ENCODE results near the gene COP1. TPM values are rescaled to one million over a fixed set of nuclear protein-coding genes. Genes with fewer than 3 reads are reported as not detected.
"Not testable (repeated sequence)": the region's sequence is repeated elsewhere in the genome, so short reads cannot be mapped to it uniquely, and the experiment has no call there.

COP1 gene
- total RNA-seq, 1 donor from 2014 or later = 70.0 TPM

DNA sequence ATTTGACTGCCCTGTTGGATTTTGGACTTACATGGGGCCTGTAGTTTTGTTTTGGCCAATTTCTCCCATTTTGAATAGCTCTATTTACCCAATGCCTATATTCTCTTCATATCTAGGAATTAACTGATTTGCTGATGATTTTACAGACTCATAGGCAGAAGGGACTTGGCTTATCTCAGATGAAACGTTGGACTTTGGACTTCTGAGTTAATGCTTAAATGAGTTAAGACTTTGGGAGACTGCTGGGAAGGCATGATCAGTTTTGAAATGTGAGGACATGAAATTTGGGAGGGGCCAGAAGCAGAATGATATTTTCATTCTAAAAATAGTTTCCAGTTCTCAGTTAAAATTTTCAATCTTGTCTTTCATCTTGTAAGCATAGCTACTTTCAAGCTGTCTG, 222.3 kb downstream of the COP1 start:
- TF ChIP-seq, protein P1, sequence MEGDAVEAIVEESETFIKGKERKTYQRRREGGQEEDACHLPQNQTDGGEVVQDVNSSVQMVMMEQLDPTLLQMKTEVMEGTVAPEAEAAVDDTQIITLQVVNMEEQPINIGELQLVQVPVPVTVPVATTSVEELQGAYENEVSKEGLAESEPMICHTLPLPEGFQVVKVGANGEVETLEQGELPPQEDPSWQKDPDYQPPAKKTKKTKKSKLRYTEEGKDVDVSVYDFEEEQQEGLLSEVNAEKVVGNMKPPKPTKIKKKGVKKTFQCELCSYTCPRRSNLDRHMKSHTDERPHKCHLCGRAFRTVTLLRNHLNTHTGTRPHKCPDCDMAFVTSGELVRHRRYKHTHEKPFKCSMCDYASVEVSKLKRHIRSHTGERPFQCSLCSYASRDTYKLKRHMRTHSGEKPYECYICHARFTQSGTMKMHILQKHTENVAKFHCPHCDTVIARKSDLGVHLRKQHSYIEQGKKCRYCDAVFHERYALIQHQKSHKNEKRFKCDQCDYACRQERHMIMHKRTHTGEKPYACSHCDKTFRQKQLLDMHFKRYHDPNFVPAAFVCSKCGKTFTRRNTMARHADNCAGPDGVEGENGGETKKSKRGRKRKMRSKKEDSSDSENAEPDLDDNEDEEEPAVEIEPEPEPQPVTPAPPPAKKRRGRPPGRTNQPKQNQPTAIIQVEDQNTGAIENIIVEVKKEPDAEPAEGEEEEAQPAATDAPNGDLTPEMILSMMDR (IDR thresholded peaks at IDR 0.05; ENCODE audit: insufficient read depth, low read length, severe bottlenecking) = no peak
- no peak for DNase-seq (ENCODE audit: low read depth)
- Histone ChIP-seq H3K4me3 (ENCODE audit: low read depth, low read length) (no peak overlapping the region), H3K36me3 (ENCODE audit: control insufficient read depth, insufficient read depth, low read length) (peaks cover 7% of the 10 kb centered on the region), H3K27me3 (ENCODE audit: control insufficient read depth, insufficient read depth, low read length) (no peaks in the 10 kb centered on the region)
- FAIRE-seq = no peak

DNA sequence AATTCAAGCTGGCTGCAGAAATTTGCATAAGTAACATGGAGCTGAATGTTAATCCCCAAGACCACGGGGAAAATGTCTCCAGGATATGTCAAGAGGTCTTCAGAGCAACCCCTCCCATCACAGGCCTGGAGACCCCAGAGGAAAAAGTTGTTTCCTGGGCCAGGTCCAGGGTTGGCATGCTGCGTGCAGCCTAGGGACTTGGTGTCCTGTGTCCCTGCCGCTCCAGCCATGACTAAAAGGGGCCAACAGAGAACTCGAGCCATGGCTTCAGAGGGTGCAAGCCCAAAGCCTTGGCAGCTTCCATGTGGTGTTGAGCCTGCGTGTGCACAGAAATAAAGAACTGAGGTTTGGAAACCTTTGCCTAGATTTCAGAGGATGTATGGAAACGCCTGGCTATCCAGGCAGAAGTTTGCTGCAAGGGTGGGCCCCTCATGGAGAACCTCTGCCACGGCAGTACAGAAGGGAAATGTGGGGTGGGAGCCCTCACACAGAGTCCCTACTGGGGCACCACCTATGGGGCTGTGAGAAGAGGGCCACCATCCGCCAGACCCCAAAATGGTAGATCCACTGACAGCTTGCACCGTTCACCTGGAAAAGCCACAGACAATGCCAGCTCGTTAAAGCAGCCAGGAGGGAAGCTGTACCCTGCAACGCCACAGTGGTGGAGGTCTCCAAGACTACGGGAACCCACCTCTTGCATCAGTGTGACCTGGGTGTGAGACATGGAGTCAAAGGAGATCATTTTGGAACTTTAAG, 222.9 kb downstream of the COP1 start:
- Histone ChIP-seq H3K4me3 (ENCODE audit: low read depth, low read length) (no peak overlapping the region), H3K36me3 (ENCODE audit: control insufficient read depth, insufficient read depth, low read length) (peaks cover 7% of the 10 kb centered on the region), H3K27me3 (ENCODE audit: control insufficient read depth, insufficient read depth, low read length) (no peaks in the 10 kb centered on the region)
- TF ChIP-seq, protein P1 (IDR thresholded peaks at IDR 0.05; ENCODE audit: insufficient read depth, low read length, severe bottlenecking) = no peak
- DNase-seq (ENCODE audit: low read depth) (no peak), FAIRE-seq (no peak)

DNA sequence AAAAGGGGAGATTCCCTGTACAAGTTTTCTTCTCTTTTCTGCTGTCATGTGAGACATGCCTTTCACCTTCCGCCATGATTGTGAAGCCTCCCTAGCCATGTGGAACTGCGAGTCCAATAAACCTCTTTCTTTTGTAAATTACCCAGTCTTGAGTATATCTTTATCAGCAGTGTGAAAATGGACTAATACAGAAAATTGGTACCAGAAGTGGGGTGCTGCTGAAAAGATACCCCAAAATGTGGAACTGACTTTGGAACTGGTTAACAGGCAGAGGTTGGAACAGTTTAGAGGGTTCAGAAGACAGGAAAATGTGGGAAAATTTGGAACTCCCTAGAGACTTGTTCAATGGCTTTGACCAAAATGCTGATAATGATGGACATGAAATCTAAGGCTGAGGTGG, 223.7 kb downstream of the COP1 start:
- H3K27me3 ChIP-seq (ENCODE audit: control insufficient read depth, insufficient read depth, low read length); H3K4me3 ChIP-seq (ENCODE audit: low read depth, low read length); DNase-seq (ENCODE audit: low read depth); FAIRE-seq; H3K36me3 ChIP-seq (ENCODE audit: control insufficient read depth, insufficient read depth, low read length): not testable (repeated sequence)

DNA sequence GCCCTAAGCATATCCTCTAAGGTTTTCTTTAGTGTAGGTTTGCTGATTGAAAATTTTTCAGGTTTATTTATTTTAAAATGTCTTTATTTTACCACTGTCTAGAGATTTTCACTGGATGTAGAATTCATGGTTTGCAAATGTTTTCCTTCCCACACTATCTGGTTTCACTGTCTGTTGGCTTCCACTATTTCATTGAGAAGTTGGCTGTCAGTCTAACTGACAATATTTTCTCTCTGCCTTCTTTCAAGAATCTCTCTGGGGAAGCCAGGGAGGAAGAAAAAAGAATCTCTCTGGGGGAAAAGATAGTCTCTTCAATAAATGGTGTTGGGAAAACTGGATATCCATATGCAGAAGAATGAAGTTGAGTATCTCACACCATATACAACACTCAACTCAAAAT, 226.0 kb downstream of the COP1 start:
- TF ChIP-seq, protein P1 (IDR thresholded peaks at IDR 0.05; ENCODE audit: insufficient read depth, low read length, severe bottlenecking) = no peak
- H3K27me3 ChIP-seq (ENCODE audit: control insufficient read depth, insufficient read depth, low read length) = no peaks in the 10 kb centered on the region
- DNase-seq (ENCODE audit: low read depth) (no peak), FAIRE-seq (no peak)
- H3K36me3 ChIP-seq (ENCODE audit: control insufficient read depth, insufficient read depth, low read length) = peaks cover 5% of the 10 kb centered on the region
- H3K4me3 ChIP-seq (ENCODE audit: low read depth, low read length) = no peak overlapping the region

DNA sequence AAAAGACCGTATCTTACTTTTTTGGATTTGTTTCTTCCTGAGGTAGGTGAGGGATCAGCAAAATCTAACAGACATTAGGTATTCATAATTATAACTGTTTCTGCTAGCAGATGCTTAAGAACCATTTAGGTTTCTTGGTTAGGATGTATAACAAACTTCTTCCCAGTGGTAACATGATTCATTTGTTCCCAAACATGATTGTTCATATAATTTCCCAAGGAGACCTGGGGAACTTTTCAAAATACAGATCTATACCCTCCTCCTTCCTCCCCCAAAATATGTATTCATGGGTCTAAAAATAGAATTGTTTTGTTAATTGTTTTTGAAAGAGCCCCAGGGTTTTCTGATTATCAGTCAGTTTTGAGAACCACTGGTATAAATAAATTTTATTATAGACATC, 228.2 kb downstream of the COP1 start:
- Histone ChIP-seq H3K4me3 (ENCODE audit: low read depth, low read length) (no peak overlapping the region), H3K36me3 (ENCODE audit: control insufficient read depth, insufficient read depth, low read length) (no peaks in the 10 kb centered on the region), H3K27me3 (ENCODE audit: control insufficient read depth, insufficient read depth, low read length) (no peaks in the 10 kb centered on the region)
- TF ChIP-seq, protein P1 (IDR thresholded peaks at IDR 0.05; ENCODE audit: insufficient read depth, low read length, severe bottlenecking) = no peak
- FAIRE-seq (no peak), DNase-seq (ENCODE audit: low read depth) (no peak)

DNA sequence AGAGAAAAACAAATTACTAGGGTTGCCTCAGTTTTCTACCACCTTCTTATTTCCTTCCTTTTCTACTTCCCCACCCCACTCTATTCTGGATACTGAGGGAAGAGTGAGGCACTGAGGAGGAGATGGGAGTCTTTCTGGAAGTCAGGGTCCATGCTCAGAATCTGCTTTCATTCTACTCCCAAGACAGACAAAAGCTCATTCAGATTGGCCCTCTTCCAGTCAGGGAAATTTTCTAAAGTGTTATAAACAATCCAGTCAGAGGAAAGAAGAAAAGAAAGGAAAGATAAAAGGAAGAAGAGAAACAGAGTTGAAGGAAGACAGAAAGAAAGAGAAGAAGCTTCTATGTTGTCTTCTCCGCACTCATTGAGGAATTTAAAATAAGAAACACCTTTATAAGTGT, 228.6 kb downstream of the COP1 start:
- no peak for FAIRE-seq

More for the DNA sequence above, 228.6 kb downstream of the COP1 start:
- TF ChIP-seq, protein P1 (IDR thresholded peaks at IDR 0.05; ENCODE audit: insufficient read depth, low read length, severe bottlenecking) = no peak
- Histone ChIP-seq H3K27me3 (ENCODE audit: control insufficient read depth, insufficient read depth, low read length) (no peaks in the 10 kb centered on the region), H3K36me3 (ENCODE audit: control insufficient read depth, insufficient read depth, low read length) (no peaks in the 10 kb centered on the region), H3K4me3 (ENCODE audit: low read depth, low read length) (no peak overlapping the region)
- no peak for DNase-seq (ENCODE audit: low read depth)
